Sigmoid colon (tissue), 7 donors: Measurements from ENCODE around the gene IL24. TPM values are rescaled to one million over a fixed set of nuclear protein-coding genes. Genes with fewer than 3 reads are reported as not detected.

Source experiments
- DNase-seq: peaks from one replicate; pipeline ENCODE4 v3.0.0-alpha.2; 2019
- H3K27ac ChIP-seq, 4 donors: fragments of 200-600 bp; sonication (generic); one replicate each; pipeline ENCODE4 v1.5.1; 2016 to 2019; ENCODE audit warnings: mild to moderate bottlenecking in 1 of 4
- H3K27me3 ChIP-seq, 3 donors: fragments of 200-600 bp; sonication (generic); one replicate each; pipeline ENCODE4 v1.5.1; 2019; ENCODE audit warnings: mild to moderate bottlenecking in 1 of 3
- H3K36me3 ChIP-seq, 4 donors: fragments of 200-600 bp; sonication (generic); one replicate each; pipeline ENCODE4 v1.5.1; 2016 to 2019
- H3K4me1 ChIP-seq, 4 donors: fragments of 200-600 bp; sonication (generic); one replicate each; pipeline ENCODE4 v1.5.1; 2017 to 2019
- H3K4me3 ChIP-seq, 4 donors: fragments of 200-600 bp; sonication (generic); one replicate each; pipeline ENCODE4 v1.5.1; 2017 to 2019; ENCODE audit warnings: mild to moderate bottlenecking in 2 of 4, moderate library complexity in 1 of 4
- H3K9me3 ChIP-seq, 4 donors: fragments of 200-600 bp in 3 of 4; sonication (generic) in 3 of 4; one replicate each; pipeline versions ENCODE4 v1.5.1 to v1.6.1; 2013 to 2019
- CTCF ChIP-seq, 4 experiments: fragments of 450-650 bp in 3 of 4; fragments of 200-600 bp in 1 of 4; IDR thresholded peaks; one replicate each; pipeline ENCODE4 v1.5.1; 2016 to 2019; ENCODE audit warnings: antibody characterized with exemption in 4 of 4, mild to moderate bottlenecking in 3 of 4, moderate library complexity in 2 of 4
- EP300 ChIP-seq, 4 donors: sonication (generic); formaldehyde crosslinking; IDR thresholded peaks; one replicate each; pipeline ENCODE4 v1.6.1; 2017; ENCODE audit warnings: antibody characterized with exemption in 4 of 4
- POLR2A ChIP-seq, 2 donors: fragments of 450-650 bp; IDR thresholded peaks; one replicate each; pipeline ENCODE4 v1.6.1; 2016; ENCODE audit warnings: antibody characterized with exemption in 2 of 2, mild to moderate bottlenecking in 2 of 2, moderate library complexity in 2 of 2
- POLR2AphosphoS5 ChIP-seq, 4 donors: sonication (generic); formaldehyde crosslinking; IDR thresholded peaks; one replicate each; pipeline ENCODE4 v1.6.1; 2017; ENCODE audit warnings: antibody characterized with exemption in 4 of 4
- WGBS, 2 donors: extraction: QIAGEN DNeasy Blood & Tissue Kit; methylation state at CpG; one replicate each; pipeline ENCODE4 v1.1.7; 2013; 5-methylcytosine and 5-hydroxymethylcytosine counted together
- intact Hi-C: fragments of 100-400 bp; cut with DNase I; formaldehyde crosslinking; loops from one replicate; pipeline ENCODE4 v1.15.1; 2023
- polyA plus RNA-seq, 3 donors: library from polyadenylated mRNA; stranded (reverse); fragments of 200-250 nt; gene quantifications; one replicate each; pipeline ENCODE4 v1.2.3, GENCODE V29; 2013
- total RNA-seq, 4 donors: library from RNA; depleted of rRNA; stranded (reverse); fragments of >200 nt; gene quantifications; one replicate each; pipeline ENCODE4 v1.1.0, GENCODE V29; 2016
- donor health status: healthy with polysubstance abuse.
- donor health status: Bipolar disorder and iron deficiency.
- donor health status: healthy.

The IL24 gene
- total and polyA plus RNA-seq, 7 donors, result 0.36 to 0.46 TPM; not detected in 5

- Histone ChIP-seq H3K4me1 (no peaks in the 10 kb centered on the region), H3K36me3 (no peaks in the 10 kb centered on the region), H3K27me3 (peaks cover 0 to 11% (median 0%) of the 10 kb centered on the region in 3 donors), H3K4me3 (no peak overlapping the region), H3K9me3 (no peaks in the 10 kb centered on the region), H3K27ac (peak overlapping the region in 1 of 4 donors; percentile 8)
- intact Hi-C loops, result no loop called here
- TF ChIP-seq POLR2AphosphoS5 (IDR thresholded peaks at IDR 0.05), result no peak
- no peak for DNase-seq
- 15 to 69% methylated on average over 4 of the region's 4 CpGs for WGBS, 2 donors
Observed at GRCh38 chr1:206945779-206946178, 48.5 kb downstream of the IL24 start.

GRCh38 chr1:206946261-206946660 lies 49.0 kb downstream of the IL24 start, which contains the start of gene PIGR:
Gene PIGR (minus strand): TSS chr1:206946466. CDS start chr1:206940531, 5,935 bp downstream.
- DNase-seq, result no peak
- no peaks in the 10 kb centered on the region for H3K36me3 ChIP-seq
- peak in 1 of 4 donors; percentile 32 for TF ChIP-seq POLR2AphosphoS5 (IDR thresholded peaks at IDR 0.05)
- no peak for TF ChIP-seq EP300 (IDR thresholded peaks at IDR 0.05)
- TF ChIP-seq POLR2A (IDR thresholded peaks at IDR 0.05), result peak in 1 of 2 donors; percentile 73
- no peaks in the 10 kb centered on the region for H3K9me3 ChIP-seq
- H3K4me3 ChIP-seq, result no peak within 1 kb of the TSS
- 10 to 68% methylated on average over 7 of the region's 7 CpGs for whole genome bisulfite sequencing, 2 donors
- H3K4me1 ChIP-seq, result no peaks in the 10 kb centered on the region
- H3K27me3 ChIP-seq, result peaks cover 0 to 11% (median 0%) of the 10 kb centered on the region in 3 donors
- H3K27ac ChIP-seq, result peak within 1 kb of the TSS in 1 of 4 donors; percentile 8
- intact Hi-C loops, result no loop called here

- 22 to 76% methylated on average over 3 of the region's 3 CpGs for WGBS, 2 donors
- intact Hi-C loops, result no loop called here
- no peak overlapping the region for H3K27ac ChIP-seq
- TF ChIP-seq POLR2AphosphoS5 (IDR thresholded peaks at IDR 0.05), result no peak
- TF ChIP-seq EP300 (IDR thresholded peaks at IDR 0.05), result no peak
- TF ChIP-seq CTCF (IDR thresholded peaks at IDR 0.05), result no peak
- TF ChIP-seq POLR2A (IDR thresholded peaks at IDR 0.05), result no peak
- no peaks in the 10 kb centered on the region for H3K9me3 ChIP-seq
- no peak overlapping the region for H3K4me3 ChIP-seq
- peaks cover 0 to 11% (median 0%) of the 10 kb centered on the region in 3 donors for H3K27me3 ChIP-seq
- DNase-seq, result no peak
- H3K4me1 ChIP-seq, result no peaks in the 10 kb centered on the region
- H3K36me3 ChIP-seq, result no peaks in the 10 kb centered on the region
Observed at GRCh38 chr1:206947255-206947654, 50.0 kb downstream of the IL24 start.

GRCh38 chr1:206949208-206949607 lies 52.0 kb downstream of the IL24 start:
- 65 to 92% methylated on average over 4 of the region's 4 CpGs for WGBS, 2 donors
- no peak for DNase-seq
- Histone ChIP-seq H3K4me1 (peaks cover 0 to 8% (median 0%) of the 10 kb centered on the region in 4 donors), H3K27ac (no peak overlapping the region), H3K9me3 (no peaks in the 10 kb centered on the region), H3K36me3 (no peaks in the 10 kb centered on the region), H3K27me3 (peaks cover 0 to 11% (median 0%) of the 10 kb centered on the region in 3 donors), H3K4me3 (no peak overlapping the region)
- TF ChIP-seq POLR2A (IDR thresholded peaks at IDR 0.05) (no peak), POLR2AphosphoS5 (IDR thresholded peaks at IDR 0.05) (no peak), CTCF (IDR thresholded peaks at IDR 0.05) (no peak), EP300 (IDR thresholded peaks at IDR 0.05) (no peak)
- intact Hi-C loops, result no loop called here

GRCh38 chr1:206949641-206950040 lies 52.4 kb downstream of the IL24 start:
- Histone ChIP-seq H3K4me1 (peaks cover 0 to 11% (median 0%) of the 10 kb centered on the region in 4 donors), H3K9me3 (no peaks in the 10 kb centered on the region), H3K27ac (no peak overlapping the region), H3K4me3 (no peak overlapping the region), H3K36me3 (no peaks in the 10 kb centered on the region), H3K27me3 (peaks cover 0 to 8% (median 0%) of the 10 kb centered on the region in 3 donors)
- DNase-seq, result no peak
- TF ChIP-seq POLR2A (IDR thresholded peaks at IDR 0.05) (no peak), EP300 (IDR thresholded peaks at IDR 0.05) (no peak), POLR2AphosphoS5 (IDR thresholded peaks at IDR 0.05) (no peak), CTCF (IDR thresholded peaks at IDR 0.05) (no peak)
- 90 to 95% methylated on average over 5 of the region's 5 CpGs for WGBS, 2 donors
- intact Hi-C loops, result no loop called here
